AG04450 (cell line): Measurements from ENCODE around the gene CGRRF1. TPM values are rescaled to one million over a fixed set of nuclear protein-coding genes. Genes with fewer than 3 reads are reported as not detected.

Source experiments
- CTCF ChIA-PET: fragments of 300-600, 350-600 bp; formaldehyde crosslinking; extraction: SDS; loops from one replicate; lab custom pipeline; 2022; ENCODE audit warnings: antibody characterized with exemption, inconsistent platforms; lab: Charles Lee
- POLR2A ChIA-PET: fragments of 350-600 bp; formaldehyde crosslinking; extraction: SDS; loops from one replicate; lab custom pipeline; 2021; ENCODE audit warnings: antibody characterized with exemption, inconsistent platforms; lab: Yijun Ruan, JAX
- DNase-seq: peaks from one replicate; pipeline ENCODE4 v3.0.0-alpha.2; 2011; ENCODE audit warnings: low read depth, low spot score
- H3K27ac ChIP-seq: one replicate; pipeline ENCODE4 v1.5.1; 2012; ENCODE audit warnings: low read depth, low read length, control low read depth
- H3K27me3 ChIP-seq: one replicate; pipeline ENCODE4 v1.6.0; 2012; ENCODE audit warnings: low read length; ENCODE audit not compliant: control insufficient read depth, insufficient read depth
- H3K4me3 ChIP-seq: 2 replicates; pipeline ENCODE4 v1.5.1; 2011; ENCODE audit warnings: mild to moderate bottlenecking, low read depth, low read length, control low read depth
- H3K9me3 ChIP-seq: 2 replicates; pipeline ENCODE4 v1.5.1; 2012; ENCODE audit warnings: low read length; ENCODE audit not compliant: control insufficient read depth, insufficient read depth
- CTCF ChIP-seq: IDR thresholded peaks from 2 replicates; pipeline ENCODE4 v1.5.1; 2011; ENCODE audit warnings: low read depth, low read length, control low read depth, inconsistent platforms
- polyA plus RNA-seq: library from polyadenylated mRNA; depleted of rRNA; stranded (reverse); fragments of >200 nt; gene quantifications from 2 replicates; pipeline ENCODE4 v1.2.3, GENCODE V29; 2011

Gene CGRRF1
- polyA plus RNA-seq, 1 experiment, result 22.2 TPM

GRCh38 chr14:54567639-54568561 is 58.2 kb downstream of the CGRRF1 start:
- TF ChIP-seq CTCF, result no peak
- Histone ChIP-seq H3K27ac (peak overlapping the region; percentile 77), H3K4me3 (peak overlapping the region; percentile 80), H3K9me3 (peaks cover 3% of the 10 kb centered on the region), H3K27me3 (no peaks in the 10 kb centered on the region)
- ChIA-PET POLR2A (interaction anchor here (0.6 to 4.3 kb wide), 9 partner anchors 33 to 205 kb away, joined by 3 to 61 read pairs (median 6); no protein-coding TSS in a partner anchor), CTCF (interaction anchor here (0.6 to 8.5 kb wide), 6 partner anchors 9 to 238 kb away, joined by 3 to 186 read pairs (median 6); no protein-coding TSS in a partner anchor)
- no peak for DNase-seq

GRCh38 chr14:54568821-54569595 is 59.3 kb downstream of the CGRRF1 start:
- CTCF ChIA-PET, result interaction anchor here (0.6 to 8.5 kb wide), 4 partner anchors 118 to 237 kb away, joined by 3 to 186 read pairs (median 54); no protein-coding TSS in a partner anchor
- Histone ChIP-seq H3K4me3 (peak overlapping the region; percentile 80), H3K27me3 (no peaks in the 10 kb centered on the region), H3K27ac (peak overlapping the region; percentile 59), H3K9me3 (peaks cover 3% of the 10 kb centered on the region)
- TF ChIP-seq CTCF, result no peak
- no peak for DNase-seq
- POLR2A ChIA-PET, result interaction anchor here (0.6 to 4.3 kb wide), 5 partner anchors 56 to 207 kb away, joined by 3 to 27 read pairs (median 7); no protein-coding TSS in a partner anchor

- Histone ChIP-seq H3K27ac (peak overlapping the region; percentile 32), H3K4me3 (peak overlapping the region; percentile 80), H3K9me3 (peaks cover 3% of the 10 kb centered on the region), H3K27me3 (no peaks in the 10 kb centered on the region)
- no peak for TF ChIP-seq CTCF
- CTCF ChIA-PET, result interaction anchor here (8.5 kb wide), 2 partner anchors 122 to 205 kb away, joined by 99 to 186 read pairs; no protein-coding TSS in a partner anchor
- POLR2A ChIA-PET, result interaction anchor here (1.8 kb wide), 1 partner anchor 55 kb away, joined by 7 read pairs; no protein-coding TSS in a partner anchor
- no peak for DNase-seq
These were observed 60.3 kb downstream of the CGRRF1 start for GRCh38 chr14:54570047-54570446.

GRCh38 chr14:54570631-54571415 is 61.1 kb downstream of the CGRRF1 start:
- peak; percentile 74 for DNase-seq
- no peak for TF ChIP-seq CTCF
- CTCF ChIA-PET, result interaction anchor here (1.1 kb wide), 1 partner anchor 203 kb away, joined by 3 read pairs; no protein-coding TSS in a partner anchor

More at GRCh38 chr14:54570631-54571415, 61.1 kb downstream of the CGRRF1 start:
- peaks cover 3% of the 10 kb centered on the region for H3K9me3 ChIP-seq
- H3K27ac ChIP-seq, result peak overlapping the region; percentile 32
- POLR2A ChIA-PET, result no interaction called here
- H3K27me3 ChIP-seq, result no peaks in the 10 kb centered on the region
- peak overlapping the region; percentile 80 for H3K4me3 ChIP-seq
